GM12878 (cell line): Measurements from ENCODE around the gene HES7. TPM values are rescaled to one million over a fixed set of nuclear protein-coding genes. Genes with fewer than 3 reads are reported as not detected.

Source experiments
- BHLHE40 ChIP-seq, 2 experiments: fragments of 450-650 bp in 1 of 2; IDR thresholded peaks; 2 replicates each; pipeline ENCODE4 v1.6.1; 2011 to 2017; ENCODE audit warnings: low read depth in 2 of 2, borderline replicate concordance in 1 of 2, improper control_type of control experiment in 1 of 2, low read length in 1 of 2, mild to moderate bottlenecking in 1 of 2
- CBFB ChIP-seq: IDR thresholded peaks from 2 replicates; pipeline ENCODE4 v1.6.1; 2016; ENCODE audit warnings: antibody characterized with exemption, low read depth
- EP300 ChIP-seq, 2 experiments: fragments of 150-350 bp in 1 of 2; IDR thresholded peaks; 2 replicates each; pipeline ENCODE4 v1.6.1; 2011 to 2012; ENCODE audit warnings: low read depth in 2 of 2, low read length in 2 of 2, borderline replicate concordance in 1 of 2, improper control_type of control experiment in 1 of 2, inconsistent platforms in 1 of 2; ENCODE audit not compliant: control insufficient read depth in 1 of 2
- GABPA ChIP-seq: IDR thresholded peaks from 2 replicates; pipeline ENCODE4 v1.6.1; 2014; ENCODE audit warnings: antibody characterized with exemption, low read depth, mild to moderate bottlenecking, inconsistent platforms
- HDAC6 ChIP-seq: fragments of 200-600 bp; sonication (generic); IDR thresholded peaks from one replicate; pipeline ENCODE4 v1.8.0; 2017; ENCODE audit warnings: antibody characterized with exemption; ENCODE audit not compliant: unreplicated experiment
- MTA3 ChIP-seq: IDR thresholded peaks from 2 replicates; pipeline ENCODE4 v1.6.1; 2012; ENCODE audit warnings: low read length, inconsistent platforms, borderline replicate concordance
- NFYB ChIP-seq: IDR thresholded peaks from 2 replicates; pipeline ENCODE4 v1.6.1; 2011; ENCODE audit warnings: low read depth, mild to moderate bottlenecking, low read length, improper control_type of control experiment, moderate library complexity; ENCODE audit not compliant: insufficient read depth
- NR2C1 ChIP-seq: fragments of 450-650 bp; IDR thresholded peaks from 2 replicates; pipeline ENCODE4 v1.6.1; 2017; ENCODE audit warnings: antibody characterized with exemption, mild to moderate bottlenecking, moderate library complexity
- NR2F1 ChIP-seq: fragments of 450-650 bp; conservative IDR thresholded peaks from 2 replicates; pipeline ENCODE4 v1.6.1; 2017; ENCODE audit warnings: mild to moderate bottlenecking
- PKNOX1 ChIP-seq: fragments of 450-650 bp; IDR thresholded peaks from 2 replicates; pipeline ENCODE4 v1.6.1; 2016; ENCODE audit warnings: mild to moderate bottlenecking
- POLR2AphosphoS5 ChIP-seq: IDR thresholded peaks from 2 replicates; pipeline ENCODE4 v1.6.1; 2011; ENCODE audit warnings: mild to moderate bottlenecking, low read length, inconsistent platforms
- SRF ChIP-seq, 2 experiments: IDR thresholded peaks; 2 replicates each; pipeline ENCODE4 v1.6.1; 2011; ENCODE audit warnings: low read depth in 2 of 2, low read length in 2 of 2, mild to moderate bottlenecking in 1 of 2, moderate library complexity in 1 of 2
- TBL1XR1 ChIP-seq: IDR thresholded peaks from 2 replicates; pipeline ENCODE4 v1.6.1; 2012; ENCODE audit warnings: low read depth, low read length, improper control_type of control experiment
- ZNF592 ChIP-seq: fragments of 450-650 bp; IDR thresholded peaks from 2 replicates; pipeline ENCODE4 v1.6.1; 2017; ENCODE audit warnings: mild to moderate bottlenecking, moderate library complexity
- polyA plus RNA-seq, 11 experiments: library from polyadenylated mRNA; depleted of rRNA in 4 of 11; unstranded in 6 of 11; stranded (reverse) in 5 of 11; fragments of >200 nt; fragmentation: Nextera tagmentation in 4 of 11; fragmentation: Illumina TruSeq in 1 of 11; extraction: Ambion mirVana in 4 of 11; extraction: Trizol in 1 of 11; gene quantifications; 1 replicate in 1 of 11; 2 replicates in 10 of 11; pipeline versions ENCODE4 v1.2.1 to v1.2.3, GENCODE V29; 2011 to 2016; ENCODE audit warnings: inconsistent platforms in 2 of 11, missing spikeins in 2 of 11, low read depth in 1 of 11
- total RNA-seq, 4 experiments: library from RNA; depleted of rRNA in 3 of 4; stranded (reverse); fragments of >200 nt in 3 of 4; fragmentation: Illumina TruSeq in 1 of 4; extraction: Trizol in 1 of 4; gene quantifications; 2 replicates each; pipeline versions ENCODE4 v1.2.1 to v1.2.3, GENCODE V29; 2013 to 2021

Gene HES7
- total and polyA plus RNA-seq, 10 of the 15 experiments (the other 5 are each of a cell fraction or from before 2014, with no cell fraction given), result 0.07 to 1.3 (median 0.63) TPM; not detected in 4

DNA sequence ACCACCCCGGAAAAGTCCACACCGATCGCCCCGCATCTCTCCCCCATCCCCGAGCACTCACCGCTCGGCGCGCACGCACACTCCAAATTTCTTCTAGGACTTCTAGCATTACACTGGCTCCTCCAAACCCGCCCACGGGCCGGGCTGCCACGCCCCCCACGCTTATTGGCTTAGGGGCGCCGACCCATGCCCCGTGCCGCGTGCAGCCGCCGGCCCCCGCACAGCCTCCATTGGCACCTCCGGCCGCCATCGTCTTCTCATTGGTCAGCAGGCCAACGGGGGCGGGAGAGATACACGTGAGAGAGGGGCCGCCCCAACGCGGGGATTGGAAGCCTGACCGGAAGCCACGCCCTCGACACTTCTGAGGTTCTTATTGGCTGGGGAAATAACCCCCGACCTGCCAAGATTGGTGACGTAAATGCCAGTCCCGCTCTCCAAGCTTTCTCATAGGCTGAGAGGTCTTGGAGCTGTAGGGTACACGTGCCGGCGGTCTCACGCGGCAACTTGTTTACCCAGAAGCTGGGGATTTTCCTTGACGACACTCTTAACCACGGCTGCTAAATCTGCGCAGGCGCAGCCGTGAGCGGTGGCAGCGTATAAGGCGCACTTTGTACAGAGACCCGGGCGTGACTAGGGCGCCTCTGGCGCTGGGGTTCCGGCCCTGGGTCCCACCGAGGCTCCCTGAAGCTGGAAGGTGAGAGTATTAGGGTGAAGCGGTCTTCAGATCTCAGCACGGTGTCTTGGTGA lies 32.5 kb upstream of the HES7 start (continued):
- peak; percentile 42; the same call in 1 of the 2 replicates for TF ChIP-seq TBL1XR1
- peak; percentile 99 for TF ChIP-seq NFYB
- TF ChIP-seq POLR2AphosphoS5, result peak; percentile 97
- TF ChIP-seq BHLHE40 (IDR thresholded peaks at IDR 0.05; ENCODE audit: borderline replicate concordance in 1 of 2, low read depth in 2 of 2, low read length in 1 of 2), result peak; percentile 99 to 100
- peak; percentile 86 for TF ChIP-seq NR2C1
- peak; percentile 82; the same call in 1 of the 2 replicates for TF ChIP-seq GABPA
- no peak for TF ChIP-seq MTA3
- peak; percentile 0 to 53; a peak in 3 of 4 replicates for TF ChIP-seq EP300 (IDR thresholded peaks at IDR 0.05; ENCODE audit: borderline replicate concordance in 1 of 2, control insufficient read depth in 1 of 2, low read depth in 2 of 2, low read length in 2 of 2)
- peak; percentile 64 for TF ChIP-seq CBFB
- peak; percentile 98 for TF ChIP-seq NR2F1
- peak; percentile 83 for TF ChIP-seq HDAC6
- TF ChIP-seq SRF (IDR thresholded peaks at IDR 0.05; ENCODE audit: low read depth in 2 of 2, low read length in 2 of 2), result peak; percentile 18 to 24; a peak in 1 of 4 replicates
- TF ChIP-seq ZNF592, result no peak
- TF ChIP-seq PKNOX1, result peak; percentile 97
